Bronchial epithelial cell (primary cell): ENCODE measurements around the gene ALS2CL. TPM values are rescaled to one million over a fixed set of nuclear protein-coding genes. Genes with fewer than 3 reads are reported as not detected.
A peak's percentile ranks its signal among the peaks of the same experiment; 100 is the strongest.

Source experiments
- DNase-seq: peaks from one replicate; pipeline ENCODE4 v3.0.0-alpha.2; 2010; ENCODE audit warnings: low read depth
- FAIRE-seq: peaks from 2 replicates; lab custom pipeline; 2011; peaks lifted over from hg19 to GRCh38; lab: Jason Lieb, UNC
- H3K27me3 ChIP-seq: 2 replicates; pipeline ENCODE4 v1.5.1; 2011; ENCODE audit warnings: low read length; ENCODE audit not compliant: control insufficient read depth, insufficient read depth
- H3K36me3 ChIP-seq: 2 replicates; pipeline ENCODE4 v1.5.1; 2011; ENCODE audit warnings: low read length; ENCODE audit not compliant: control insufficient read depth, insufficient read depth
- H3K4me3 ChIP-seq: 2 replicates; pipeline ENCODE4 v1.5.1; 2011; ENCODE audit warnings: mild to moderate bottlenecking, low read depth, low read length, control low read depth
- total RNA-seq: library from RNA; depleted of rRNA; stranded (reverse); fragments of >200 nt; gene quantifications from 2 replicates; pipeline ENCODE4 v1.2.1, GENCODE V29; 2014
- TF ChIP-seq, protein P1 (sequence below): IDR thresholded peaks from 2 replicates; pipeline ENCODE4 v1.5.1; 2011; ENCODE audit warnings: mild to moderate bottlenecking, moderate library complexity, low read length, control low read depth, inconsistent platforms; ENCODE audit not compliant: insufficient read depth, severe bottlenecking

Gene ALS2CL
- total RNA-seq, 1 donor from 2014 or later, result 163 TPM

GRCh38 chr3:46670000-46670890 is 23.2 kb downstream of the ALS2CL start:
- TF ChIP-seq, protein P1, sequence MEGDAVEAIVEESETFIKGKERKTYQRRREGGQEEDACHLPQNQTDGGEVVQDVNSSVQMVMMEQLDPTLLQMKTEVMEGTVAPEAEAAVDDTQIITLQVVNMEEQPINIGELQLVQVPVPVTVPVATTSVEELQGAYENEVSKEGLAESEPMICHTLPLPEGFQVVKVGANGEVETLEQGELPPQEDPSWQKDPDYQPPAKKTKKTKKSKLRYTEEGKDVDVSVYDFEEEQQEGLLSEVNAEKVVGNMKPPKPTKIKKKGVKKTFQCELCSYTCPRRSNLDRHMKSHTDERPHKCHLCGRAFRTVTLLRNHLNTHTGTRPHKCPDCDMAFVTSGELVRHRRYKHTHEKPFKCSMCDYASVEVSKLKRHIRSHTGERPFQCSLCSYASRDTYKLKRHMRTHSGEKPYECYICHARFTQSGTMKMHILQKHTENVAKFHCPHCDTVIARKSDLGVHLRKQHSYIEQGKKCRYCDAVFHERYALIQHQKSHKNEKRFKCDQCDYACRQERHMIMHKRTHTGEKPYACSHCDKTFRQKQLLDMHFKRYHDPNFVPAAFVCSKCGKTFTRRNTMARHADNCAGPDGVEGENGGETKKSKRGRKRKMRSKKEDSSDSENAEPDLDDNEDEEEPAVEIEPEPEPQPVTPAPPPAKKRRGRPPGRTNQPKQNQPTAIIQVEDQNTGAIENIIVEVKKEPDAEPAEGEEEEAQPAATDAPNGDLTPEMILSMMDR, result no peak
- DNase-seq (no peak), FAIRE-seq (no peak)
- Histone ChIP-seq H3K4me3 (no peak overlapping the region), H3K36me3 (peaks cover 41% of the 10 kb centered on the region), H3K27me3 (no peaks in the 10 kb centered on the region)

DNA sequence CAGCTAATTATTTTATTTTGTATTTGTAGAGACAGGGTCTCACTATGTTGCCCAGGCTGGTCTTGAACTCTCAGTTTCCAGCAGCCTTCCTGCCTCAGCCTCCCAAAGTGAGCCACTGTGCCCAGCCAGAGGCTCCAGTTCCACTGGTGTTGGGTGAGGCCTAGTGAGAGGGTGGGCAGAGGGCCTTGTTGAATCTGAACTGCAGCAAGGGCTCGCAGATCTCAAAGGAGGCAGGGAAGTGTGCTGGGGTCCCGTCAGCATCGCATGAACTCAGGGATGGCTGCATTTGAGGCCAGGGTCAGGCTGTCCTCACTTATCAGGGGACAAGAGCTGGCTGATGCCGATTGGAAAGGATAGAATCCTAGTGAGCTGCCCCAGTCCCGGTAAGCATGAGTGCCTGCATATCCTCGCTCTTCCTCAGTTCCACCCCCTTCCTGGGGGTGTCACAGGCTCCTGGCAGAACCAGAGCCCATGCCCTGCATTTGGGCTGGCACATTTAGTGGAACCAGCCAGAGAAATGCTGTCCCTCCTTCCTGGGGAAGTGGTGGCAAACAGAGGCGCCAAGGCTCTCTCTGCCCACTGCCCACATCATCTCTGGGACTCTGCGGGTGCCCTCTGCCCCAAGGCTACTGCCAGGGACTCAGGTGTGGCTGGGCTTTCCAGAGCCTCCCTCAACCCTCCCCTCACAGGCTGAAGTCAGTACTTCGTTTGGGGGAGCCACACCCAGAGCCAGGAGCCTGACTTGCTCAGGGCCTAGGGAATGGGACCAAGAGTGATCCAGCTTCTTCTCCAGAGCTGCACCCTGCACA is 24.1 kb downstream of the ALS2CL start:
- H3K4me3 ChIP-seq, result no peak overlapping the region
- TF ChIP-seq, protein P1, result no peak
- no peak for FAIRE-seq
- H3K36me3 ChIP-seq, result peaks cover 32% of the 10 kb centered on the region
- H3K27me3 ChIP-seq, result no peaks in the 10 kb centered on the region
- no peak for DNase-seq

- peaks cover 24% of the 10 kb centered on the region for H3K36me3 ChIP-seq
- H3K27me3 ChIP-seq, result no peaks in the 10 kb centered on the region
- DNase-seq, result peak; percentile 13
- TF ChIP-seq, protein P1, result no peak
- H3K4me3 ChIP-seq, result no peak overlapping the region
- no peak for FAIRE-seq
These were observed 24.9 kb downstream of the ALS2CL start for GRCh38 chr3:46668591-46668990.

GRCh38 chr3:46668116-46668515 is 25.4 kb downstream of the ALS2CL start:
- TF ChIP-seq, protein P1, result no peak
- DNase-seq, result peak; percentile 11
- H3K4me3 ChIP-seq, result no peak overlapping the region
- peaks cover 19% of the 10 kb centered on the region for H3K36me3 ChIP-seq
- no peak for FAIRE-seq
- no peaks in the 10 kb centered on the region for H3K27me3 ChIP-seq

DNA sequence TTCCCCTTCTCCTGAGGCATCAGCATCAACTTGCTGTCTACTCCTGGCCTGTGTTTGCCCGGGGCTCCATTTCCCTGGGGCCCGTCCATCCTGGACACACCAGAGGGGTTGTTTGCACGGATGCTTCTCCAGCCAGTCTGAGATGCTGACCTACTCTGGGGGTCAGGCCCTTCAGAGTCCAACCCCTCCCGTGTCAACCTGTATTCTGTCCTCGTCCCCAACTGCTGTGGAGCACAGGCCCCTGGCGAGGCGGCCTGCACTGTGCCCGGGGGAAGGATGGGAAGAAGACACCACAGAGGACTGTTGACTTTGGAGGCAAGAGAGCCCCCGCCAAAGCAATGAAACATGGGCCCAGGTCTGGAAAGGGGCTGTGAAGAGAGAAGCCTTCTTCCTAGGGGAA is 25.8 kb downstream of the ALS2CL start:
- TF ChIP-seq, protein P1, result no peak
- DNase-seq (no peak), FAIRE-seq (no peak)
- Histone ChIP-seq H3K27me3 (no peaks in the 10 kb centered on the region), H3K4me3 (no peak overlapping the region), H3K36me3 (peaks cover 17% of the 10 kb centered on the region)
